Fibroblast of the aortic adventitia (primary cell): ENCODE results near the gene SCAPER. TPM values are rescaled to one million over a fixed set of nuclear protein-coding genes. Genes with fewer than 3 reads are reported as not detected.

Source experiments
- DNase-seq: peaks from one replicate; pipeline ENCODE4 v3.0.0-alpha.2; 2010; ENCODE audit warnings: low read depth
- H3K4me3 ChIP-seq: 2 replicates; pipeline ENCODE4 v1.5.1; 2011; ENCODE audit warnings: low read depth, mild to moderate bottlenecking, control low read depth, low read length, moderate library complexity
- total RNA-seq: library from RNA; depleted of rRNA; stranded (reverse); fragments of >200 nt; gene quantifications from 2 replicates; pipeline ENCODE4 v1.2.3, GENCODE V29; 2012; ENCODE audit warnings: low replicate concordance
- TF ChIP-seq, protein P1 (sequence below): IDR thresholded peaks from 2 replicates; pipeline ENCODE4 v1.5.1; 2011; ENCODE audit warnings: mild to moderate bottlenecking, low read length, control low read depth, inconsistent platforms; ENCODE audit not compliant: insufficient read depth

Gene SCAPER
- total RNA-seq, 1 donor = 16.3 TPM

DNA sequence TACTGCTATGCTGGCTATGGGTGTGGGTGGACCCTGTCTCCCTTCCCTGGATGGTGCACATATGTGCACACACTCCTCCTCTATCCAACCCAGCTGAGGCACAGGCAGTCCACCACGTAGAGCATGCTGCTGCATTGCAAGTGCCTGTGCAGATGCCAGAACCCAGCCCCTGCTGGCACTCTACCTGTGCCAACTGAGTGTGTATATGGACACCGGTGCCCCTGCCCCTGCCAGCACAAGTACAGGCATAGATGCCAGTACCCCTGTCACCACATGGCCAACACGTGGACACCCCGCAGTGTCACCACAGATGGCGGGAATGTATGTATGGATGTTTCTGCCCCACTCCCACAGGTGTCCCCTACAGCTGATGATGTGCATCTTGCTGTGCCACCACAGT is 352.0 kb downstream of the SCAPER start:
- H3K4me3 ChIP-seq = no peak overlapping the region
- TF ChIP-seq, protein P1, sequence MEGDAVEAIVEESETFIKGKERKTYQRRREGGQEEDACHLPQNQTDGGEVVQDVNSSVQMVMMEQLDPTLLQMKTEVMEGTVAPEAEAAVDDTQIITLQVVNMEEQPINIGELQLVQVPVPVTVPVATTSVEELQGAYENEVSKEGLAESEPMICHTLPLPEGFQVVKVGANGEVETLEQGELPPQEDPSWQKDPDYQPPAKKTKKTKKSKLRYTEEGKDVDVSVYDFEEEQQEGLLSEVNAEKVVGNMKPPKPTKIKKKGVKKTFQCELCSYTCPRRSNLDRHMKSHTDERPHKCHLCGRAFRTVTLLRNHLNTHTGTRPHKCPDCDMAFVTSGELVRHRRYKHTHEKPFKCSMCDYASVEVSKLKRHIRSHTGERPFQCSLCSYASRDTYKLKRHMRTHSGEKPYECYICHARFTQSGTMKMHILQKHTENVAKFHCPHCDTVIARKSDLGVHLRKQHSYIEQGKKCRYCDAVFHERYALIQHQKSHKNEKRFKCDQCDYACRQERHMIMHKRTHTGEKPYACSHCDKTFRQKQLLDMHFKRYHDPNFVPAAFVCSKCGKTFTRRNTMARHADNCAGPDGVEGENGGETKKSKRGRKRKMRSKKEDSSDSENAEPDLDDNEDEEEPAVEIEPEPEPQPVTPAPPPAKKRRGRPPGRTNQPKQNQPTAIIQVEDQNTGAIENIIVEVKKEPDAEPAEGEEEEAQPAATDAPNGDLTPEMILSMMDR = no peak
- no peak for DNase-seq

DNA sequence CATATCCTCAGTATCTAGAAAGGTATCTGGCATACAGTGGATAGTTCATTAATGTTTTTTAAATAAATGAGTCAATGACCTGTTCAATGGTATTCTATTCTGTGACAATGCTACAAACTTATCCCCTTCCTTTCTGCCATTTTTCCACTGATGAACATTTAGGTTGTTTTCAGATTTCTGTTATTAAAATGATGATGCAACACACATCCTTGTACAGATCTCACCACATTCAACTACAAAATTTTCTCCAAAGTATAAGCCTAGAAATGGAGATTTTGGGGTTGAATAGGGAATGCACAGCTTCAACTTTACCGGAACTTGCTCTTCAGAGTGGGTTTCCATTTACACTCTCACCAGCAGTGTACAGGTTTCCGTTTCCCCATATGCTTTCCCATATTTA is 358.3 kb downstream of the SCAPER start:
- no peak for DNase-seq
- TF ChIP-seq, protein P1 = no peak
- H3K4me3 ChIP-seq = no peak overlapping the region

DNA sequence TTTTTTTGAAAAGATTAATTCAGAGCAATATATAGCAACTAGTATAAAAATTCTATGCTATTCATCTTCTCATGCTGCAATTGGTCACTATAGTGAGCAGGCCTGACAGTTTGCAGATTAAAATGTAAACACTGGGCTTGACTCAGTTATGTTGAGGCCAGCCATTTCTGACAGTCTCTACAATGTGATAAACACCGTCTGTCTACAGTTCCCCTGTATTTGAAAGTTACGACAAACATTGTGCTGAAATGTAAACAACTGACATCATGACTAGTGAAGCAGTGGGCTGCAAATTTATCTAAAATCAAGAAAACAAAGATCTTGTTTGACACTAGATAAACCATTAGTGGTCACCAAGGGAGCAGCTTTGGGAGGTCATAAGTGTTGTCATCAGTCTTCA is 371.1 kb downstream of the SCAPER start:
- TF ChIP-seq, protein P1 = no peak
- no peak for DNase-seq

DNA sequence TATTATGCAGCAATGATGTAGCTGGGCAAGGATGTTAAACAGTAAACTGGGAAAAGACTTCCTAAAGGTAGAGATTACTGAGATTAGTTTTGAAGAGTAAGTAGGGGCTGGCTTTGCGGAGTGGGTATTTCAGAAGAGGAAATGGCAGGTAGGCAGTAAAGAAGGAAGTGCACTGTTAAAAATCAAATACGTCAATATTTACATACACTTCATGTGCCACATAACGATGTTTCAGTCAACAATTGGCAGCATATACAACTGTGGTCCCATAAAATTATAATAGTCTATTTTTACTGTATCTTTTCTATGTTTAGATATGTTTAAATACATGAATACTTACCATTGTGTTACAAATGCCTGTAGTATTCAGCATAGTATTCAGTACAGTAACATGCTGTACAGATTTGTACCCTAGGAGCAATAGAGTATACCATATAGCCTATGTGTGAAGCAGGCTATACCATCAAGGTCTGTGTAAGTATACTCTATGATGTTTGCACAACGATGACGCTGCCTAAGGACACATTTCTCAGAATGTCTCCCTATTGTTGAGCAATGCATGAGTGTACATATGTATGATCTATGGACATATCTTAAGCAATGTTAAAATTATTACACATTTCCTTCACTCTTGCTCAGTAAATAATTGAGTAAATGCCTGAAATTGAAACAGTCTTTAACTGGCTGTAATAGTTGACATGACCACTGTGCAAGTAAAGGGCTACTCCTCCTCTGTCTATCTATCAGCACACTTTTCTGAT is 371.9 kb downstream of the SCAPER start:
- no peak for DNase-seq
- TF ChIP-seq, protein P1 = no peak
- H3K4me3 ChIP-seq = no peak overlapping the region

More for the DNA sequence above, 371.1 kb downstream of the SCAPER start:
- H3K4me3 ChIP-seq = no peak overlapping the region

DNA sequence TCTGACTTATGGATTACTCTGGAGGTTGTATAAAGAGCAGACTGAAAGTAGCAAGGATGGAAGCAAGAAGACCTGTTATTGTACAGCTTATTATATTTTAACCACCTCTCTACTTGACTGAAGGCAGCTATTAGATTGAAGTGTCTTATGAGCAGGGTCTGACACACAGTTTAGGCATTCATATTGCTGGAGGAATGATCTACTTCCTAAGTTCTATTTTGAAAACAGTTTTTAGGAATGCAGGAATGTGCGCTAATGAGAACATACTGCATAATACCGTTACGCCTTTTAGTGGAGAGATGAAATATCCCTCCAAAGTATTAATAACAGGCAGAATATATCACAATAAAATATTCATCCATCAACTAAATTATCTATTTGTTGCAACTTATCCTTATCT is 375.2 kb downstream of the SCAPER start:
- no peak for DNase-seq
- TF ChIP-seq, protein P1 = no peak
- no peak overlapping the region for H3K4me3 ChIP-seq

DNA sequence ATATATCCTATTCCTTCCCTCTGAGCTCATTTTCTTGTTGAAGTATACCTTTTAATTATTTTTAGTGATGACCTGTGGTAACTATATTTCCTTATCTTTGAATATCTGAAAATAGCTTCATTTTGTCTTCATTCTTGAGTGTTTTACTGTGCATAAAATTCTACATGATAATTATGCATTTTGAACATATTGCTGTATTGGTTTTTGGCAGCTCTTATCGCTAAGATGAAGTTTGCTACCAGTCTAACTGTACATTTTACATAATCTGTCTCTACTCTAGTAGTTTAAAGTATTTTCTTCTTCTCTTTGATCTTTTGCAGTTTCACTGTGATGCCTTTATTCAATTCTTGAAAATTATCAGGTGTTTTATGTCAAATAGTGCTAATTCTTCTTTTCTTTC is 379.0 kb downstream of the SCAPER start:
- H3K4me3 ChIP-seq = no peak overlapping the region
- TF ChIP-seq, protein P1 = no peak

DNA sequence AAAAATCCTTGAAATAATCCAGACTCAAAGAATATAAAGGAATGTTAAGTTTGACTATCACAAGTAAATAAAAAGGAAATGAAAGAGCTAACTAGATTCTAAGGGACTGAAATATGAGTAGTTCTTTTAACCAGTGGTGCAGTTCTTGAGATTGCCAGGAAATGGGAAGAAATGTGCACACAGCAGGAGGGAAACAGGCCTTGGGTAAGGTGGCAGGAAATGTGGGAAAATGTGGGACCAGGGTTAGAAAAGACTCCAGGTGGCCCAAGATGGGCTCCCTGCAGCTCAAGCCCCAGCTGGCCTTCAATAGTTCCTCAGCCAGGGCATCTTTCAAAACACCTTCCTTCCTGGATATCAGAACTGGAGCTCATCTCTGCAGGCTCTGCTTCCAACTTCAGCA is 387.2 kb downstream of the SCAPER start:
- H3K4me3 ChIP-seq = no peak overlapping the region
- DNase-seq = no peak
- TF ChIP-seq, protein P1 = no peak

More for the DNA sequence above, 379.0 kb downstream of the SCAPER start:
- no peak for DNase-seq
